Tibial artery (tissue), 4 donors: ENCODE data around the gene FBXO33.

Source experiments
- DNase-seq, 2 donors: peaks; one replicate each; pipeline ENCODE4 v3.0.0-alpha.2; 2019
- H3K27ac ChIP-seq, 2 donors: fragments of 200-600 bp; sonication (generic) in 1 of 2; 1 replicate in 1 of 2; 2 replicates in 1 of 2; pipeline ENCODE4 v1.5.1; 2018 to 2019; ENCODE audit warnings: mild to moderate bottlenecking in 1 of 2
- H3K27me3 ChIP-seq, 2 donors: fragments of 200-600 bp; sonication (generic) in 1 of 2; one replicate each; pipeline versions ENCODE4 v1.5.1 to v1.6.0; 2016 to 2019
- H3K36me3 ChIP-seq, 3 donors: fragments of 200-600 bp; sonication (generic) in 2 of 3; one replicate each; pipeline ENCODE4 v1.5.1; 2016 to 2019; ENCODE audit warnings: mild to moderate bottlenecking in 2 of 3
- H3K4me1 ChIP-seq, 4 donors: fragments of 200-600 bp; sonication (generic) in 2 of 4; 1 replicate in 3 of 4; 2 replicates in 1 of 4; pipeline ENCODE4 v1.5.1; 2016 to 2019
- H3K4me3 ChIP-seq, 2 donors: fragments of 200-600 bp; sonication (generic) in 1 of 2; 1 replicate in 1 of 2; 2 replicates in 1 of 2; pipeline ENCODE4 v1.5.1; 2018 to 2019; ENCODE audit warnings: mild to moderate bottlenecking in 2 of 2
- H3K9me3 ChIP-seq, 3 donors: fragments of 200-600 bp; sonication (generic) in 1 of 3; one replicate each; pipeline ENCODE4 v1.5.1; 2016 to 2019
- intact Hi-C: fragments of 100-400 bp; cut with DNase I; formaldehyde crosslinking; loops from one replicate; pipeline ENCODE4 v1.15.0; 2023; ENCODE audit warnings: low total_unique reads
- TF ChIP-seq, protein P1 (sequence below), 2 experiments: fragments of 200-600 bp in 1 of 2; fragments of 450-650 bp in 1 of 2; IDR thresholded peaks; one replicate each; pipeline ENCODE4 v1.5.1; 2017 to 2019; ENCODE audit warnings: antibody characterized with exemption in 2 of 2, mild to moderate bottlenecking in 1 of 2, moderate library complexity in 1 of 2

FBXO33 gene

DNA sequence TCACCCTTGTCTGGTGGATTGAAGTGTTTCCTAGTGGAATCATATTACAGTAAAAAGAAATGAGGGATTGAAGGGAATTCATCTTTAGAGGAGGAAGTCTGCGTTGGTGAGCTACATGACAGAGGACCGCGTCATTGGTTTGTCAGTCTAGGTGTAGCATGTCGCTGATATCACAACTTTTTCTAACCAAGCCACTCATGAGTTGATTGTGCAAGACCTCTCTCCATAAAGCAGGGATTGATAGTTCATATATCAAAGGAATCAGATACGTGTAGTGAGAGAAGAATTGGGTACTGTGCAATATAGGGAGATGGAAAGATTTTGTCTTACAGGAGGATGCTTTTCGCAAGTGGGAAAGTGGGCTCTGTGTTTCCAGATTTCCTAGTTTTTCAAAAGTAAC is 3.0 kb upstream of the FBXO33 start:
- no peak for DNase-seq
- Histone ChIP-seq H3K27ac (no peak overlapping the region), H3K4me1 (peaks cover 0 to 11% (median 4%) of the 10 kb centered on the region in 4 donors), H3K27me3 (no peaks in the 10 kb centered on the region), H3K9me3 (no peaks in the 10 kb centered on the region), H3K36me3 (no peaks in the 10 kb centered on the region), H3K4me3 (no peak overlapping the region)
- intact Hi-C loops: no loop called here
- TF ChIP-seq, protein P1, sequence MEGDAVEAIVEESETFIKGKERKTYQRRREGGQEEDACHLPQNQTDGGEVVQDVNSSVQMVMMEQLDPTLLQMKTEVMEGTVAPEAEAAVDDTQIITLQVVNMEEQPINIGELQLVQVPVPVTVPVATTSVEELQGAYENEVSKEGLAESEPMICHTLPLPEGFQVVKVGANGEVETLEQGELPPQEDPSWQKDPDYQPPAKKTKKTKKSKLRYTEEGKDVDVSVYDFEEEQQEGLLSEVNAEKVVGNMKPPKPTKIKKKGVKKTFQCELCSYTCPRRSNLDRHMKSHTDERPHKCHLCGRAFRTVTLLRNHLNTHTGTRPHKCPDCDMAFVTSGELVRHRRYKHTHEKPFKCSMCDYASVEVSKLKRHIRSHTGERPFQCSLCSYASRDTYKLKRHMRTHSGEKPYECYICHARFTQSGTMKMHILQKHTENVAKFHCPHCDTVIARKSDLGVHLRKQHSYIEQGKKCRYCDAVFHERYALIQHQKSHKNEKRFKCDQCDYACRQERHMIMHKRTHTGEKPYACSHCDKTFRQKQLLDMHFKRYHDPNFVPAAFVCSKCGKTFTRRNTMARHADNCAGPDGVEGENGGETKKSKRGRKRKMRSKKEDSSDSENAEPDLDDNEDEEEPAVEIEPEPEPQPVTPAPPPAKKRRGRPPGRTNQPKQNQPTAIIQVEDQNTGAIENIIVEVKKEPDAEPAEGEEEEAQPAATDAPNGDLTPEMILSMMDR (IDR thresholded peaks at IDR 0.05): no peak

DNA sequence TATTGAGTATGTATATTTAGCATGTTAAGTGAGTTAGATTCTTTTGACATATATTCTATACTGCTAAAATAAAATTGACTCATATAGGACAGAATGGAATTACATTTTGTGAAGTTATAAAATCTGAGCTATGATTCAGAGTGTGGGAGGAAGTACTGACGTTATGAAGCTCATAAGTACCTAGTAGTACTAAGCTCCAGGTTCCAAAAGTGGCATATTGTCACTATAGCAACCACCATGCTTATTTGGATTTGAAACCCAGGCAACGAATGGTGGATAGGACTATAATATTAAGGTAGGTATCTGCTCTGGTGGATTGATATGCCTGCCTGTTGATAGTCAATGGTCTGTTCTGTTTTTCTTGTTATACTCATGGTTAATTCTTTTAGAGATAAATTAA is 2.2 kb upstream of the FBXO33 start:
- H3K27ac ChIP-seq: no peak overlapping the region
- no peaks in the 10 kb centered on the region for H3K9me3 ChIP-seq
- H3K4me1 ChIP-seq: peaks cover 0 to 20% (median 13%) of the 10 kb centered on the region in 4 donors
- H3K36me3 ChIP-seq: no peaks in the 10 kb centered on the region
- DNase-seq: no peak
- H3K27me3 ChIP-seq: no peaks in the 10 kb centered on the region
- TF ChIP-seq, protein P1 (IDR thresholded peaks at IDR 0.05): no peak
- H3K4me3 ChIP-seq: no peak overlapping the region
- intact Hi-C loops: loop anchor here (5.0 kb wide), 3 partner anchors 167 to 332 kb away; partner anchors contain the start of genes SEC23A and TRAPPC6B

DNA sequence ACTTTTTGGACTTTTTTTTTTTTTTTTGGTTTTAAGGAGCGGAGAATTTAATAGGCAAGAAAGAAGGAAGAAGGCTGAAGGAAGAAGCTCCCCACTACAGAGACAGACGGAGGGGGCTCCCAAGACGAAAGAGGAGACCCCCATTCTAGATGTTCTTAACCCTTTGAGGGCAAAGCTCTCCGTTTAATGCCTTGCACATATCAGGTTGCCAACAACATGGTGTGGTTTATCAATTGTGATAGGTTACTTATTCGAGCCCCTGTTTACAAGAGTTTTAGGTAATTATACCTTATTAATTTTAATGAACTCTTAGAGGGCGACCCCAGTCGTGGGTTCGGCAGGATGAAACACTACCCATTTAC is 1.2 kb upstream of the FBXO33 start:
- intact Hi-C loops: loop anchor here (5.0 kb wide), 3 partner anchors 166 to 331 kb away; partner anchors contain the start of genes SEC23A and TRAPPC6B
- TF ChIP-seq, protein P1 (IDR thresholded peaks at IDR 0.05): no peak
- DNase-seq: no peak

DNA sequence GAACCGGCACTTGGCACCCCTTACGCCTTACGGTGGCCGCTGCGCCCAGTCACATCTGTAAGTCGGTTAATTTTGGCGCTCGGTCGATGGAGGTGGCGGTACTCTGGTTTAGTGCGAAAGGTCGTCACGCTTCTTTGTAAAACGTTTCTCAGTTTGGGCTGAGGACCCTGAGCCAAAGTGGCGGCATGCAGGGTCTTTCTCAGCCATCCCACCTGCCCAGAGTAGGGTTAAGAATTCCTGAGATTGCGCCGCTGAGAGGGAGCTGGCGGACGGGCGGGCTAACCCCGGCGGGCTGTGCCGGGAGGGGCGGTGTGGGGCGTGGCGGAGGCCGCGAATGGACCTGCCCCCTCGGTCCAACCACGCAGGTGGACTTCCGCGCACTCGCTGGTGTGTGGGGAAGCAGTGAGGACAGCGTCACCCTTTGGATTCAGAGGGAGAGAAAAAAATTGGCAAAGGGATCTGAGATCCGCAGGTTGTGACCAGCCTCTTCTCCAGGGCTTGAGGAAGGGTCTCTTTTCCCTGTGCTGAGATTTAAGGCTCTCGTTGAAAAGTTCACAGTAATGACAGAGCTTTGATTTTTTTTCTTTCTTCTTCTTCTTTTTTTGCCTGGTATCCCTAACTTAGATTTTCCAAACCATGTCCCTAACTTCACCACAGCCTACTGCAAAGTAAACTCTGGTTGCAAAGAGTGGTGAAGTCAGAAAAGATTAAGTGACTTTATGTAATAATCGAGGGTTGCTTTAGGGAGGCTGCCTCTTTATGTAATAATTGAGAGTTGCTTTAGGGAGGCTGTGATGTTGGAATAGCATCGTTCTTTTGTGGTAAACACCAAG is 602 bp upstream of the FBXO33 start:
- TF ChIP-seq, protein P1 (IDR thresholded peaks at IDR 0.05): peak in 1 of 2 experiments; percentile 5
- H3K9me3 ChIP-seq: no peaks in the 10 kb centered on the region
- H3K27me3 ChIP-seq: no peaks in the 10 kb centered on the region
- H3K4me1 ChIP-seq: peaks cover 0 to 35% (median 19%) of the 10 kb centered on the region in 4 donors
- peak overlapping the region; percentile 91 to 94 for H3K27ac ChIP-seq
- H3K36me3 ChIP-seq: no peaks in the 10 kb centered on the region
- H3K4me3 ChIP-seq: peak overlapping the region; percentile 71 to 79
- intact Hi-C loops: loop anchor here (5.0 kb wide), 3 partner anchors 166 to 331 kb away; partner anchors contain the start of genes SEC23A and TRAPPC6B
- DNase-seq: peak; percentile 91 to 97

More for the DNA sequence above, 1.2 kb upstream of the FBXO33 start:
- Histone ChIP-seq H3K9me3 (no peaks in the 10 kb centered on the region), H3K4me1 (peaks cover 0 to 29% (median 19%) of the 10 kb centered on the region in 4 donors), H3K4me3 (peak overlapping the region; percentile 71 to 79), H3K27ac (peak overlapping the region; percentile 91 to 94), H3K27me3 (no peaks in the 10 kb centered on the region), H3K36me3 (no peaks in the 10 kb centered on the region)

DNA sequence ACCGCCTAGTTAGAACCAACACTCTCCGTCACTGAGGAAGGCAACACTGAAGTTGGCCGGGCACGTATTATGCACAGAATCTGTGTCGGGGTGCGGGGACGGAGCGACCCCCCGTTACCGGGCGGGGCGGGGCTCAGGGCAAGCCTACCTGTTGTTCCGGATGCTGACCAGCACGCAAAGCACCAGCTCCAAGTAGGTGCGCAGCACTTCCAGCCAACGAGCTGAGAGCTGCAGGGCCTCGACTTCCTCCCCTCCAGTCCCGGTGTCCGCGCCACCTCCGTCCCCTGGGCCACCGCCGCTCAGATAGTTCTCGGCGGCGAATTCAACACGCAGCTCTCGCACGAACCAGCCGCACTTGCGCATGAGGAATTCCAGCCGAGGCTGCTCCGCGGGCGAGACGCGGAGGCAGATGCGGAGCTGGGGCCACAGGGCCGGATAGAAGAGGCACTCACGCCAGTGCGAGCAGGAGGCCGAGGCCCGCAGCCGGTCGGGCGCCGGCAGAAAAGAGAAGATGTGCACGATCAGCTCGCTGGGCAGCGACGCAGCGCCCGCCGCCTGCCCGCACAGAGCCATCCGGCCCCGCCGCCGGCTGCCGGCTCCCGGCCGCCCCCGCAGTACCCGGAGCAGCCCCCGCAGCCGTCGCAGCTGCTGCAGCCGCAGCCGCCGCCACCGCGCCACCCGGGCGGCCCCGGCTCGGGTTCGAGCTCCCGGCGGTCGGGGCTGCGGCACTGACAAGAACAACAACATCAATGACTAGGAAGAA is 636 bp downstream of the FBXO33 start:
- Histone ChIP-seq H3K36me3 (no peaks in the 10 kb centered on the region), H3K27me3 (no peaks in the 10 kb centered on the region), H3K4me1 (peaks cover 0 to 48% (median 22%) of the 10 kb centered on the region in 4 donors), H3K9me3 (no peaks in the 10 kb centered on the region), H3K4me3 (peak overlapping the region; percentile 71 to 79), H3K27ac (peak overlapping the region; percentile 91 to 94)
- intact Hi-C loops: loop anchor here (5.0 kb wide), 3 partner anchors 164 to 329 kb away; partner anchors contain the start of genes SEC23A and TRAPPC6B
- DNase-seq: peak; percentile 29 to 75
- TF ChIP-seq, protein P1 (IDR thresholded peaks at IDR 0.05): no peak
